ENCODE results near the gene ELFN2.

ELFN2 gene

DNA sequence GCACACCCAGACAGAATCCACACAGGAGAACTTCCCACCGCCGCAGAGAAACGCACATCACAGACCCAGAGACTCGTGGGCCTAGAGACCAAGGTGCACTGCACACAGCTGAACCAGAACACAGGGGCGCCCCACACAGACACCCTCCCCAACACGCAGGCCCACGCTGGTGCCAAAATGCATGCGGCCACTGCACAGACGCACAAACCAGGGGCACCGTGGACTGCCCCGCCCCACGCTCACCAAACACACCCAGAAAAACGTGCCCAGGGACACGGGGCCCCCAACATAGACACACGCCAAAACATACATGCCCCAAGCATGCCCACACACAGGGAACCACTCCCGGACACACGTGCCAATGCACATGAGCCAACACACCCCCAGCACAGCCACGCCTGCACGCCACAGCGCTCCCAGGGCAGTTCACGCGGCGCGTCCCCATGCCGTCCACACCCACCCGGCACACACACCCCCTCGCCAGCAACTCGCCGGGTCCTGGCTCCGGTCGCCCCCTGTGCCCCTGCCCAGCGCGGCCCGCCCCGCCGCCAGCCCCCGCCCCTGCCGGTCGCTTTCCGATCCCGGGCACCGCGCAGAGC is 7.8 kb downstream of the ELFN2 start:
- in situ Hi-C loops (cut with HindIII; ENCODE audit: low pct_unique_long_range_greater_than_20kb, low sequenced_read_pairs): no loop called here
- DNase-seq (ENCODE audit: low read depth in 1 of 2, low spot score in 1 of 2): no peak
- TF ChIP-seq JUND (IDR thresholded peaks at IDR 0.05; ENCODE audit: low read depth): no peak

DNA sequence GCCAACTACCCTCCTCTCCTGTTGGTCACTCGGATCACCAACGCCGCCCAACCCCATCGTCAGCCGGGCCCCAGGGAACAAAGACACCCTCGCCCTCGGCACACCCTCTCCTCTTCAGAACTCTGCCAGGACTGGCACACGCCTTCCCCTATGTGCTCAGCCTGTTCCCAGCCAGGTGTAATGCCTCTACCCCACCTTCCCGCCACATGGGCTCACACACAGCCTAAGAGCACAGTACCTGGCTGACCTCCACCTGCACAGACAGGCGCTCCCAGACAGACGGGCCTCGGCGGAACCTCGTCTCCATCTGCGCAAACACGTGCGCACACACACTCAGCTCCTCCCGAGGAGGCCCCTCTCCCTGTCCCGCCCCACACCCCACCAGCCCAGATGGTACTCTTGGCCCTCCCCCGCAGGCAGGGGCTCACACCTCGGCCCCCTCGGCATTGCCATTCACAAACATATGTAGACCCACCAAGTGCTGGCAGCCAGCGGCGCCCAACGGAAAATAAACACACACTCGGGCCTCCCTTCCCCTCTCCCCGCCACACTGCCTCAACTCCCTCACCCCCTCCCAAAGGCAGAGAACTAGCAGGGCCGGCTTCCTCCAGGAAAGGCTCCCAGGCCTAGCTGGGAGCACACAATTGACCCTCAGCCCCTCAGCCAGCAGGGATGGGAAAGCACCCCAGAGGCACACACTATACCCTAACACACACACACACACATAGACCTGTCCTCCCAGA is 8.5 kb downstream of the ELFN2 start:
- DNase-seq (ENCODE audit: low read depth in 1 of 2, low spot score in 1 of 2): no peak
- TF ChIP-seq JUND (IDR thresholded peaks at IDR 0.05; ENCODE audit: low read depth): no peak
- in situ Hi-C loops (cut with HindIII; ENCODE audit: low pct_unique_long_range_greater_than_20kb, low sequenced_read_pairs): no loop called here

DNA sequence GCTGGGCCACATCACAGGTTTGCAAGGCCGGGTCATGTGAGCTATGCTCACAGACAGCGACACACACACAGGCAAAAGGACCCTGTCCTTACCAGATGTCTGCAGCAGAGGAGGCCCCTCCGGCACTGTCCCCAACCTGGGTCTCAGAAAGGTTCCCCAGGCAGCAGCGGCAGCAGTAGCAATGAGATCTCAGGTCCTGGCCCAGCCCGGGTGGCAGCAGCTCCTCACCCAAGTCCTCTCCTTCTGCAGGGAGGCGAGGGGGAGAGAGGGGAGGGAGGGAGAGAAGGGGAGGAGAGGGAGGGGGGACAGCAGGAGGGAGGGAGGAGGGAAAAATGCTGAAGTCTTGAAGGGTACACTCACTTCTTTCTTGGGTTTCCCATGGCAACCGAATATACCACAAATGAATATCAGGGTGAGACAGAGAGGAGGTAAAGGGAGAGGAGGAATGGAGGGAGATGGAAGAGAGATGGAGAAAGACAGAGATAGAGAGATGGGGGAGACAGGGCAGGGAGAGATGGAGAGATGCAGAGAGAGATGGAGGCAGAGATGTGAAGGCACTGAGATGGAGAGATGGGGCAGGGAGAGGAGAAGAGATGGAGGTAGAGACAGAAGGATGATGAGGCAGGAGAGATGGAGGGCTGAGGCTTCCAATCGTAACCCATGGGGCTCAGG is 9.5 kb downstream of the ELFN2 start:
- no peak for DNase-seq (ENCODE audit: low read depth in 1 of 2, low spot score in 1 of 2)
- in situ Hi-C loops (cut with HindIII; ENCODE audit: low pct_unique_long_range_greater_than_20kb, low sequenced_read_pairs): no loop called here
- TF ChIP-seq JUND (IDR thresholded peaks at IDR 0.05; ENCODE audit: low read depth): no peak

DNA sequence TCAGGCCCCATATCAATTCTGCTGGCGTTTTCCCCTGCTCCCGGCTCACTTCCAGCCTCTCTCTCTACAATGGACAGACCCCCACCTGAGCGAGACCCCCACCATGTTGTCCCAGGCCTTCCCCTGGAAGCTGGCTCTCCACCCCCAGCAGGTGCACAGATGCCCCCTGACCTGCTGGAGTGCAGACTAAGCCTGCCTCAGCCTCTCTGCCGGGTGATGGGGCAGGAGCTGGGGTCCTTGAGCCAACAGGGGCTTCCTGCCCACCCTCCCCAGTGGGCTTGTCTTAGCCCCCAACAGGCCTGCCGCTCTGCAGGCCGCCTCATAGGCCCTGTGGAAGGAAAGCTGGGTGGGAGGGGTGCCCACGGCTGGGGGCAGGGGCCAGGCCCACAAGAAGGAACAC is 10.0 kb downstream of the ELFN2 start:
- TF ChIP-seq JUND (IDR thresholded peaks at IDR 0.05; ENCODE audit: low read depth): no peak
- in situ Hi-C loops (cut with HindIII; ENCODE audit: low pct_unique_long_range_greater_than_20kb, low sequenced_read_pairs): no loop called here
- no peak for DNase-seq (ENCODE audit: low read depth in 1 of 2, low spot score in 1 of 2)

DNA sequence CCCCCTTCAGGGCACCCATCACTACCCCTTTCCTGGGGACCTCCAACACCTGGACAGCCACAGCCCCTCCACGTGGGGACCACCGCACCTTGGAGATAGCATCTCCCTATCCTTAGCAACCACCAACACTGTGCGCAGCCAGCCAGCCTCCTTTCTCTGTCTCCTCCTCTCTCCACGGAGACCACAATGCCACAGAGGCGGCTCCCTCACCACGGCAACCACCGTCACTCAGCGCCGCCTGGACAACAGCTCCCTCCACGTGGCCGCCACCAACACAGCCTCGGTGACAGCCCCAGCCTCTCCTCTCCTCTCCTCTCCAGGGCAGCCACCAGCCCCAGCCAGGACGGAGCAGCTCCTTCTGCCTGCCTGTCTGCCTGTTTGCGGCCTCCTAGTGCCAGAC is 10.5 kb downstream of the ELFN2 start:
- in situ Hi-C loops (cut with HindIII; ENCODE audit: low pct_unique_long_range_greater_than_20kb, low sequenced_read_pairs): no loop called here
- DNase-seq (ENCODE audit: low read depth in 1 of 2, low spot score in 1 of 2): no peak
- TF ChIP-seq JUND (IDR thresholded peaks at IDR 0.05; ENCODE audit: low read depth): no peak

DNA sequence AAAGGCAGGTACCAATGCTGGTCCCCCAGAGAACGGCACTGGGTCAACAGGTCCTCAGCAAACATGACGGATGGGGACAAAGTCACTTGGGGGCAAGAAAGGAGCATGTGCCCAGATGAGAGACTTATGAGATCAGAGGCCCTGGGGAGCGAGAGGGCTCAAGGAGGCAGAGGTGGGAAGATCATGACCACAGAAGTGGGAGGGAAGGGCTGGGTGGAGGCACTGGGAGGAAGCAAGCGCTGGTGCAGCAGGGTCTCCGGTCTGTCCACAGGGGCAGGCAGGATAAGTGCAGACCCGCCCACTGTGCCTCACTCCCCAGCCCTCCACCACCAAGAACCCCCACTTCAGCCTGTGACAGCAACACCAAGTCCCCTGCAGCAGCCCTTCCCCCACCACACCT is 10.9 kb downstream of the ELFN2 start:
- TF ChIP-seq JUND (IDR thresholded peaks at IDR 0.05; ENCODE audit: low read depth): no peak
- in situ Hi-C loops (cut with HindIII; ENCODE audit: low pct_unique_long_range_greater_than_20kb, low sequenced_read_pairs): no loop called here

DNA sequence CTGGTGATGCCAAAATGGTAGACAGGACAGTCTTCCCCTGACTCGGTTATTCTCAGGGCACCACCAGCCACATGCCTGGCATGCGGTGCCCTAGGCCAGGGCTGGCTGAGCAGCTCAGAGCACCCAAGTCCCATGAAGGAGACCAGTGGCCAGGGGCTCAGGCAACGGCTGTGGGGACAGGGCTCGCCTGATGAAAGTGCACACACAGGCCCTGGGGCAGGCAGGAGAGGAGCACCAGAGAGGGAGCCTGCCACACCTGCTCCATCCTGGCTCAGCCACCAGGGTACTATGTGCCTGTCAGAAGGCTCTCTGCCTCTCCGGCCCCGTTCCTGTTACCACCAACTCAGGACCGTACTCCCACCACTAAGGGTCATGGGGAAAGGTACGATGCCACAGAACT is 12.1 kb downstream of the ELFN2 start:
- TF ChIP-seq JUND (IDR thresholded peaks at IDR 0.05; ENCODE audit: low read depth): no peak
- DNase-seq (ENCODE audit: low read depth in 1 of 2, low spot score in 1 of 2): no peak
- in situ Hi-C loops (cut with HindIII; ENCODE audit: low pct_unique_long_range_greater_than_20kb, low sequenced_read_pairs): no loop called here

More for the DNA sequence above, 10.9 kb downstream of the ELFN2 start:
- no peak for DNase-seq (ENCODE audit: low read depth in 1 of 2, low spot score in 1 of 2)

DNA sequence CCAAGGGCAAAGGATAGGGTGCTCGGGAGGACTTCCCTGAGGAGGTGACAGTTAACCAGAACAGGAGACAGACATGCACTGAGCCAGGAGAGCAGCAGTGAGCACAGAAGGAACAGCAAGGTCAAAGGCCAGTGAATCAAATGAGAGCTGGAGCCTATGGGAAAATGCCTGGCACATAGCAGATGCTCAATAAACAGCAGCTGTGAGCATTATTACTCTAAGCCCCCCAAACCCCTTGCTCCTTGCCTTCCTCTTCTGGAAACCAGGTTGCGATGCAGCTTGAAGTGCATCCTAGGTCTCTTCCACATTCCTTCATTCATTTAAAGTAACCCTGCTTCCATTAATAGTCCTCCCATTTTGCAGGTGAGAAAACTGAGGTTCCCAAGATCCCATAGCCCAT is 13.0 kb downstream of the ELFN2 start:
- in situ Hi-C loops (cut with HindIII; ENCODE audit: low pct_unique_long_range_greater_than_20kb, low sequenced_read_pairs): no loop called here
- TF ChIP-seq JUND (IDR thresholded peaks at IDR 0.05; ENCODE audit: low read depth): no peak
- DNase-seq (ENCODE audit: low read depth in 1 of 2, low spot score in 1 of 2): no peak

DNA sequence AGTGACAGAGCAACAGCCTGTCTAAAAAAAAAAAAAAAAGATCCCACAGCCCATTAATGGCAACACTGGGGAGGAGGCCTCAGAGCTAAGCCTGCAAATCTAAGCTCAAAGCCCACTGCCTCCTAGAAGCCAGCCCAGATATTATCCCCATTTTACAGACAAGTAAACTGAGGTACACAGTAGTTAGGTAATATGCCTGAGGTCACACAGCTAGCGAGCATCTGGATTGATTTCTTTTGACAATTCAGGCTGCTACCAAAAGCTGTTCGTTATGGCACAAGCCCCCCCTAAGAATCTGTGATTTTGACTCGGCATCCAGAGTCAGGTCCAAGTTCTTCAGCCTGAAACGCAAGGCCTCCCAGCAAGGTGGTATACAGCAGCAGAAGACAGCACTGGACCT is 13.7 kb downstream of the ELFN2 start:
- no peak for TF ChIP-seq JUND (IDR thresholded peaks at IDR 0.05; ENCODE audit: low read depth)
- no peak for DNase-seq (ENCODE audit: low read depth in 1 of 2, low spot score in 1 of 2)
- in situ Hi-C loops (cut with HindIII; ENCODE audit: low pct_unique_long_range_greater_than_20kb, low sequenced_read_pairs): no loop called here

DNA sequence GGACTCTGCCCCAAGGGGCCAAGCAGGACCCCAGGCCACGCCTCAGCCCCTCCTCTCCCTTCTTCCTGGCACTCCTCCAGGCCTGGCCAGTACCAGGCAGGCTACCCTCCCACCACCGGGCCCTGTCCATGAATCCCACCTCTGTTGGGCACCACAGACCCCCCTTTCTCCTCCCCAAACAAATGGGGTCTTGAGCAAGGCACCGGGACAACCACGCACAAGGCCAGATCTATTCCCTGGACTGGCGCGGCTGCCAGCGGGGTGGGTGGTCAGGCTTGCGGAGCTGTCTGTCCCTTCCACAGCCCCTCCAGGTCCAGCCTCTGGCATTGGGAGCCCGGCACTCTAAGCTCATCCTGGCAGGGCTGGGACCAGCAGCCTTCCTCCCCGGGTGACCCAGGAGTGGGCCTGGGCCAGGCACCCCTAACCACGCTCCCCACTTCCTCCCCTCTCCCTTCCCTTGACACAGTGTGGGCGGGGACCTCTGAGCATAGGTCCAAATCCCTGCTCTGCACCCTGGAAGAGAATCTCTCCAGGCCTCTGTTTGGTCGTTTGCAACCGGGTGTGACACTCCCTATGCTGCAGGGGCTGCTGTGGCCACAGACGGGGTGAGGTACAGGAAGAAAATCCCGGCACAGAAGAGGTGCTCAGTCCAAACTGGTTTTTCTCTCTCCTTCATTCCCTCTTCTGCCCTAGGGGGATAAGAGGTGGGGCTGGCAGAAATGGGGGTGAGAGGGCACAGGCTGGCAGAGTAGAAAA is 14.6 kb downstream of the ELFN2 start:
- TF ChIP-seq JUND (IDR thresholded peaks at IDR 0.05; ENCODE audit: low read depth): no peak
- DNase-seq (ENCODE audit: low read depth in 1 of 2, low spot score in 1 of 2): peak in 1 of 2 experiments; percentile 33
- in situ Hi-C loops (cut with HindIII; ENCODE audit: low pct_unique_long_range_greater_than_20kb, low sequenced_read_pairs): no loop called here

DNA sequence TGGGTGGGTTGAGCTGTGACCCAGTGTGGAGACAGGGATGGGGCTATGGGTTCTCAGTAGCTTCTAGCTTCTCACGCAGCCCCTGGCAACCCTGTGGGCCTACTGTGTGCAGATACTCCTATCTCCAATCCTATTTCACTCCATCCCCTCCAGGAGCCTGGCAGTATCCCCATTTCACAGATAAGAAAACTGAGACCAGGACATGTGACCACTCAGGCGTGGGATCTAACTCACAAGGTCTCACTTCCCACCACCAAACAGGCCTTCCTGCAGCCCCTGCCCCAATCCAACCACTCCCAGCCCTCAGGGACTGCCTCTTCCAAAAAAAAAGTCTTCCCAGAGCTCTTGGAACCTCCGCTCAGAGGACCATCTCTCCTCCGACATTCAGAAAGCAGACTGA is 15.6 kb downstream of the ELFN2 start:
- DNase-seq (ENCODE audit: low read depth in 1 of 2, low spot score in 1 of 2): no peak
- TF ChIP-seq JUND (IDR thresholded peaks at IDR 0.05; ENCODE audit: low read depth): no peak
- in situ Hi-C loops (cut with HindIII; ENCODE audit: low pct_unique_long_range_greater_than_20kb, low sequenced_read_pairs): no loop called here

DNA sequence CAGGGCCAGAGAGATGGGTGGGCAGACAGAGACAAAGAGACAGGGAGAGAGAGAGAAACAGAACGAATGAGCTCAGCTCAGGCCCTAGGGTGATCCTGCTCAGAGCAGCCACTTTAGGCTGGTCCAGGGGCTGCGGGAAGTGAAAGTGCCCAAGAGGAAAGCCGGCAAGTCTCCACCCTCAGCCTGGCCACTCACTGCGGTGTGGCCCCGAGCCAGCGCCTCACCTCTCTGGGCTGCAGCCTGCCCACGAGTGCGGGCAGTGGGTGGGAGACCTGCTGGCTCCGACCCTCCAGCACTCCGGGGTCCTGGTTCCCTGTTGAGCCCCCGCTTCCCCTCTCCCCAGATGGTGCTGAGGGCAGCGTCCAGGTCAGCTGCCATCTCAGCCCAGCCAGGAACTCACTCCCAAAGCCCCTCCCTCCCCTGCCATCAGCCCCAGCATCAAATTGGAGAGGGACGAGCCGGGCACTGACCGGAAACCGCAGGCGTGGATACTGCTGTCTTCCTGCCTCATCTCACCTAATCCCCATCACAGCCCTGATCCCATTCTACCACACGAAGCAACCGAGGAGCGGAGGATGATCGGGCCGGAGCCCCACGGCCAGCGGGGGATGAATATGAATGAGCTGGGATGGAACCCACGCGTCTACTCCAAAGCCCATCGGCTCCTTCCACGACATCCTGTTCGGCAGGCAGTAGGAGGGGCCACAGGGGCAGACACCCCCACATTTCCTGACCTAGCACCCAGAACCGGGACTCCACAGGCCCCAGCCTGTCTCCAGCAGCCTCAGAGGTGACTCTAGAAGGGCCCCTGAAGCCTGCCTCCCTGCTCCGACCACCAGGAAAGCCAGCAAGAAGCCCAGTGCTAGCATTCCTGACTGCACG is 16.9 kb downstream of the ELFN2 start:
- in situ Hi-C loops (cut with HindIII; ENCODE audit: low pct_unique_long_range_greater_than_20kb, low sequenced_read_pairs): no loop called here
- no peak for DNase-seq (ENCODE audit: low read depth in 1 of 2, low spot score in 1 of 2)
- no peak for TF ChIP-seq JUND (IDR thresholded peaks at IDR 0.05; ENCODE audit: low read depth)

Measured in T47D (cell line).